ENCODE data around the gene GPSM3.
A peak's percentile ranks its signal among the peaks of the same experiment; 100 is the strongest.

The GPSM3 gene

GRCh38 chr6:32170294-32170693 is 22.1 kb downstream of the GPSM3 start:
- DNase-seq, result no peak

- no peak for DNase-seq
Measured at GRCh38 chr6:32168807-32169591, 23.4 kb downstream of the GPSM3 start.

GRCh38 chr6:32168350-32168749 is 24.1 kb downstream of the GPSM3 start:
- DNase-seq, result no peak

GRCh38 chr6:32167761-32168262 is 24.6 kb downstream of the GPSM3 start:
- DNase-seq, result no peak

- no peak for DNase-seq
Measured at GRCh38 chr6:32167154-32167760, 25.2 kb downstream of the GPSM3 start.

GRCh38 chr6:32166411-32167061 is 25.9 kb downstream of the GPSM3 start:
- DNase-seq, result no peak

- DNase-seq, result no peak
Measured at GRCh38 chr6:32164295-32164694, 28.1 kb downstream of the GPSM3 start, which contains the start of gene EGFL8. EGFL8 (plus strand) TSS chr6:32164595; CDS start chr6:32166166, 1,571 bp downstream.

- no peak for DNase-seq
Measured at GRCh38 chr6:32163559-32164258, 28.7 kb downstream of the GPSM3 start.

- no peak for DNase-seq
Measured at GRCh38 chr6:32158052-32158451, 34.4 kb downstream of the GPSM3 start.

- DNase-seq, result no peak
Measured at GRCh38 chr6:32156891-32157290, 35.6 kb downstream of the GPSM3 start.

- peak; percentile 76 for DNase-seq
Measured at GRCh38 chr6:32154514-32155161, 37.8 kb downstream of the GPSM3 start.

- peak; percentile 75 for DNase-seq
Measured at GRCh38 chr6:32153564-32154513, 38.6 kb downstream of the GPSM3 start, which contains the start of gene PPT2. PPT2 (plus strand) TSS chr6:32154141; CDS start chr6:32154595, 454 bp downstream.

- no peak for DNase-seq
Measured at GRCh38 chr6:32152769-32153563, 39.5 kb downstream of the GPSM3 start.

GRCh38 chr6:32151863-32152768 is 40.3 kb downstream of the GPSM3 start, which contains the start of gene PRRT1:
PRRT1 (minus strand) TSS chr6:32151939; CDS start chr6:32151827, 112 bp downstream.
- peak; percentile 49 for DNase-seq

- DNase-seq, result no peak
Measured at GRCh38 chr6:32151181-32151862, 41.1 kb downstream of the GPSM3 start.

- DNase-seq, result no peak
Measured at GRCh38 chr6:32149932-32150870, 42.2 kb downstream of the GPSM3 start.

- no peak for DNase-seq
Measured at GRCh38 chr6:32149092-32149755, 43.2 kb downstream of the GPSM3 start.
